IMR-90 (cell line): ENCODE measurements around the gene RPS3A. TPM values are rescaled to one million over a fixed set of nuclear protein-coding genes. Genes with fewer than 3 reads are reported as not detected.

Experiments used
- ATAC-seq: fragments of 200-7000 bp; cut with Tn5 transposase; 2 replicates; pipeline ENCODE4 v1.9.1; 2020; ENCODE audit warnings: low read depth, mild to moderate bottlenecking, moderate library complexity
- BruUV-seq: library from RNA; stranded (reverse); fragments of 400-500 nt; replicated peaks from 2 replicates; lab custom pipeline; 2021; lab: Mats Ljungman, UMichigan
- CTCF ChIA-PET: fragments of 300-600 bp; formaldehyde crosslinking; extraction: SDS; loops from one replicate; lab custom pipeline; 2021; ENCODE audit warnings: antibody characterized with exemption; lab: Yijun Ruan, JAX
- POLR2A ChIA-PET: fragments of 300-600 bp; sonication (Branson Sonifier 250); formaldehyde crosslinking; loops from one replicate; lab custom pipeline; 2022; ENCODE audit warnings: antibody characterized with exemption; ENCODE audit not compliant: unreplicated experiment; lab: Charles Lee
- DNase-seq: peaks from one replicate; pipeline ENCODE4 v3.0.0; 2013
- H2AFZ ChIP-seq: replicated peaks from 2 replicates; pipeline ENCODE3; 2013; ENCODE audit warnings: low read length, mild to moderate bottlenecking; ENCODE audit not compliant: poor library complexity
- H2AK5ac ChIP-seq: 2 replicates; pipeline ENCODE4 v1.6.1; 2013; ENCODE audit warnings: low read depth, low read length, inconsistent platforms
- H2AK9ac ChIP-seq: replicated peaks from 2 replicates; pipeline ENCODE3; 2013; ENCODE audit warnings: mild to moderate bottlenecking, low read depth, low read length, moderate library complexity; ENCODE audit not compliant: poor library complexity
- H2BK120ac ChIP-seq: 2 replicates; pipeline ENCODE4 v1.6.1; 2013; ENCODE audit warnings: low read depth, low read length, inconsistent platforms
- H2BK15ac ChIP-seq: 3 replicates; pipeline ENCODE4 v1.6.1; 2013; ENCODE audit warnings: low read depth, low read length, inconsistent platforms
- H2BK20ac ChIP-seq: 2 replicates; pipeline ENCODE4 v1.6.1; 2013; ENCODE audit warnings: low read depth, mild to moderate bottlenecking, inconsistent platforms, low read length, moderate library complexity
- H2BK5ac ChIP-seq: 2 replicates; pipeline ENCODE4 v1.6.1; 2013; ENCODE audit warnings: mild to moderate bottlenecking, low read depth, low read length, inconsistent platforms; ENCODE audit not compliant: poor library complexity, severe bottlenecking
- H3K14ac ChIP-seq: replicated peaks from 2 replicates; pipeline ENCODE4 v1.6.1; 2013; ENCODE audit warnings: low read depth, low read length, inconsistent platforms
- H3K18ac ChIP-seq: 2 replicates; pipeline ENCODE4 v1.6.1; 2013; ENCODE audit warnings: low read depth, low read length, control low read depth
- H3K23ac ChIP-seq: 2 replicates; pipeline ENCODE4 v1.6.1; 2013; ENCODE audit warnings: low read depth, low read length, inconsistent platforms
- H3K27ac ChIP-seq: 2 replicates; pipeline ENCODE4 v1.5.1; 2013; ENCODE audit warnings: mild to moderate bottlenecking, control low read depth, low read length; ENCODE audit not compliant: insufficient read depth
- H3K27me3 ChIP-seq: 2 replicates; pipeline ENCODE4 v1.6.1; 2013; ENCODE audit warnings: low read length; ENCODE audit not compliant: control insufficient read depth, insufficient read depth
- H3K36me3 ChIP-seq: 2 replicates; pipeline ENCODE4 v1.6.1; 2013; ENCODE audit warnings: low read length, mixed read lengths; ENCODE audit not compliant: control insufficient read depth, insufficient read depth
- H3K4ac ChIP-seq: 2 replicates; pipeline ENCODE4 v1.6.1; 2013; ENCODE audit warnings: low read depth, low read length, inconsistent platforms
- H3K4me1 ChIP-seq: 2 replicates; pipeline ENCODE4 v1.6.1; 2013; ENCODE audit warnings: low read length, mixed read lengths; ENCODE audit not compliant: control insufficient read depth, insufficient read depth
- H3K4me2 ChIP-seq: 2 replicates; pipeline ENCODE4 v1.6.1; 2013; ENCODE audit warnings: low read depth, mild to moderate bottlenecking, control low read depth, low read length, moderate library complexity
- H3K4me3 ChIP-seq: 2 replicates; pipeline ENCODE4 v1.5.1; 2013; ENCODE audit warnings: low read depth, mild to moderate bottlenecking, control low read depth, low read length, moderate library complexity; ENCODE audit not compliant: insufficient read depth
- H3K56ac ChIP-seq: 2 replicates; pipeline ENCODE4 v1.6.1; 2013; ENCODE audit warnings: low read length, inconsistent platforms; ENCODE audit not compliant: insufficient read depth; ENCODE audit errors: extremely low read depth
- H3K79me1 ChIP-seq, 2 experiments: 2 replicates each; pipeline ENCODE4 v1.6.1; 2013; ENCODE audit warnings: low read length in 2 of 2, inconsistent platforms in 1 of 2, low read depth in 1 of 2
- H3K9ac ChIP-seq: 2 replicates; pipeline ENCODE4 v1.6.1; 2013; ENCODE audit warnings: low read depth, low read length, control low read depth
- H3K9me1 ChIP-seq: 2 replicates; pipeline ENCODE4 v1.6.1; 2013; ENCODE audit warnings: low read length, inconsistent platforms; ENCODE audit not compliant: insufficient read depth
- H3K9me3 ChIP-seq: 2 replicates; pipeline ENCODE4 v1.6.1; 2013; ENCODE audit warnings: low read length; ENCODE audit not compliant: control insufficient read depth, insufficient read depth
- H4K20me1 ChIP-seq: 2 replicates; pipeline ENCODE4 v1.6.1; 2013; ENCODE audit warnings: low read length, inconsistent platforms; ENCODE audit not compliant: insufficient read depth
- H4K5ac ChIP-seq: 2 replicates; pipeline ENCODE4 v1.6.1; 2013; ENCODE audit warnings: mild to moderate bottlenecking, low read depth, low read length, control low read depth
- H4K8ac ChIP-seq, 2 experiments: 2 replicates each; pipeline ENCODE4 v1.6.1; 2013; ENCODE audit warnings: low read depth in 2 of 2, low read length in 2 of 2, control low read depth in 1 of 2, inconsistent platforms in 1 of 2
- H4K91ac ChIP-seq: 2 replicates; pipeline ENCODE4 v1.6.1; 2013; ENCODE audit warnings: low read depth, low read length, inconsistent platforms; ENCODE audit not compliant: insufficient read depth
- BHLHE40 ChIP-seq: fragments of 150-350 bp; IDR thresholded peaks from 2 replicates; pipeline ENCODE4 v1.6.1; 2016; ENCODE audit warnings: mild to moderate bottlenecking, low read depth, low read length
- CEBPB ChIP-seq: IDR thresholded peaks from 2 replicates; pipeline ENCODE4 v1.6.1; 2012; ENCODE audit warnings: low read depth, low read length, improper control_type of control experiment
- CHD1 ChIP-seq: IDR thresholded peaks from 2 replicates; pipeline ENCODE4 v1.6.1; 2012; ENCODE audit warnings: low read depth, low read length, improper control_type of control experiment
- ELK1 ChIP-seq: fragments of 150-350 bp; IDR thresholded peaks from 2 replicates; pipeline ENCODE4 v1.6.1; 2016; ENCODE audit warnings: low read depth, mild to moderate bottlenecking, low read length, moderate library complexity, borderline replicate concordance
- FOS ChIP-seq: fragments of 150-350 bp; IDR thresholded peaks from 2 replicates; pipeline ENCODE4 v1.6.1; 2016; ENCODE audit warnings: low read depth, low read length
- MAFK ChIP-seq: IDR thresholded peaks from 2 replicates; pipeline ENCODE4 v1.6.1; 2012; ENCODE audit warnings: low read depth, low read length, improper control_type of control experiment
- MAZ ChIP-seq: IDR thresholded peaks from 2 replicates; pipeline ENCODE4 v1.6.1; 2012; ENCODE audit warnings: low read depth, mild to moderate bottlenecking, low read length, improper control_type of control experiment, moderate library complexity, borderline replicate concordance
- MXI1 ChIP-seq: IDR thresholded peaks from 2 replicates; pipeline ENCODE4 v1.6.1; 2012; ENCODE audit warnings: low read depth, mild to moderate bottlenecking, low read length, moderate library complexity, borderline replicate concordance
- NFE2L2 ChIP-seq: fragments of 150-350 bp; IDR thresholded peaks from 2 replicates; pipeline ENCODE4 v1.6.1; 2016; ENCODE audit warnings: low read depth, mild to moderate bottlenecking, low read length
- POLR2A ChIP-seq: IDR thresholded peaks from 2 replicates; pipeline ENCODE4 v1.6.1; 2012; ENCODE audit warnings: mild to moderate bottlenecking, low read depth, low read length
- RAD21 ChIP-seq: IDR thresholded peaks from 2 replicates; pipeline ENCODE4 v1.6.1; 2012; ENCODE audit warnings: low read length, improper control_type of control experiment
- RCOR1 ChIP-seq: IDR thresholded peaks from 2 replicates; pipeline ENCODE4 v1.6.1; 2012; ENCODE audit warnings: mild to moderate bottlenecking, low read length, improper control_type of control experiment; ENCODE audit not compliant: insufficient replicate concordance
- RFX5 ChIP-seq: IDR thresholded peaks from 2 replicates; pipeline ENCODE4 v1.8.0; 2012; ENCODE audit warnings: low read depth, mild to moderate bottlenecking, low read length, moderate library complexity
- SMC3 ChIP-seq: fragments of 150-350 bp; IDR thresholded peaks from 2 replicates; pipeline ENCODE4 v1.6.1; 2016; ENCODE audit warnings: low read depth, mild to moderate bottlenecking, antibody characterized with exemption, low read length, moderate library complexity
- USF2 ChIP-seq: fragments of 150-350 bp; IDR thresholded peaks from 2 replicates; pipeline ENCODE4 v1.6.1; 2017; ENCODE audit warnings: mild to moderate bottlenecking, antibody characterized with exemption, low read length, low read depth
- WGBS, 2 experiments: methylation state at CpG; one replicate each; pipeline versions ENCODE4 v1.1.5 to v1.1.7; 2013; ENCODE audit warnings: missing lambda C conversion rate in 2 of 2; ENCODE audit not compliant: insufficient read length in 1 of 2; ENCODE audit errors: extremely low coverage in 2 of 2; 5-methylcytosine and 5-hydroxymethylcytosine counted together
- dilution Hi-C: fragments of 300-500 bp; cut with HindIII; formaldehyde crosslinking; loops from one replicate; pipeline ENCODE4 v1.14.3; 2018; ENCODE audit warnings: low sequenced_read_pairs; ENCODE audit not compliant: unreplicated experiment
- in situ Hi-C: fragments of 300-500 bp; cut with MboI; formaldehyde crosslinking; loops from 3 replicates; pipeline ENCODE4 v1.14.3; 2019; ENCODE audit warnings: low sequenced_read_pairs, inconsistent platforms, mixed read lengths
- intact Hi-C: fragments of 100-400 bp; cut with micrococcal nuclease; formaldehyde crosslinking; loops from 2 replicates; pipeline ENCODE4 v1.10.0; 2022
- polyA plus RNA-seq, 3 experiments: library from polyadenylated mRNA; depleted of rRNA; stranded (reverse); fragments of >200 nt; gene quantifications; 2 replicates each; pipeline ENCODE4 v1.2.3, GENCODE V29; 2012; ENCODE audit warnings: low replicate concordance in 1 of 3
- total RNA-seq: library from RNA; depleted of rRNA; stranded (reverse); fragments of >200 nt; gene quantifications from 2 replicates; pipeline ENCODE4 v1.2.3, GENCODE V29; 2012
- TF ChIP-seq, protein P1 (sequence below): conservative IDR thresholded peaks from 2 replicates; pipeline ENCODE4 v1.5.1; 2012; ENCODE audit warnings: mild to moderate bottlenecking, low read depth, low read length, improper control_type of control experiment

Gene RPS3A
- total and polyA plus RNA-seq, 2 of the 4 experiments (the other 2 are of a cell fraction) = 1,618 to 1,729 TPM

GRCh38 chr4:151129796-151130195 lies 30.4 kb downstream of the RPS3A start:
- Histone ChIP-seq H4K5ac (peak overlapping the region; percentile 48; the same call in 1 of the 2 replicates), H3K14ac (0 out of 2 replicates have a peak overlapping the region, but pooled peaks have one; percentile 21), H4K91ac (no peak overlapping the region), H3K4me1 (peaks cover 3% of the 10 kb centered on the region; the same call in 1 of the 2 replicates), H2BK120ac (no peak overlapping the region), H3K9me3 (no peaks in the 10 kb centered on the region), H4K20me1 (no peaks in the 10 kb centered on the region), H3K4me3 (no peak overlapping the region), H2AK9ac (no peak overlapping the region), H3K9ac (no peak overlapping the region), H2BK20ac (no peak overlapping the region), H3K36me3 (peaks cover 10% of the 10 kb centered on the region), H3K4ac (no peak overlapping the region), H4K8ac (no peak overlapping the region), H3K23ac (no peak overlapping the region), H2AK5ac (no peak overlapping the region), H3K18ac (no peak overlapping the region), H3K27ac (no peak overlapping the region), H3K79me1 (no peaks in the 10 kb centered on the region), H2BK5ac (no peak overlapping the region), H2BK15ac (no peak overlapping the region), H3K56ac (no peak overlapping the region), H3K27me3 (no peaks in the 10 kb centered on the region), H2AFZ (no peak overlapping the region), H3K4me2 (no peak overlapping the region), H3K9me1 (no peaks in the 10 kb centered on the region)
- ATAC-seq (no peak), DNase-seq (peak; percentile 17)
- WGBS, 2 experiments = 100% methylated on average over 1 of the region's 1 CpG; no CpG with 5 or more reads in 1 of the 2 experiments
- dilution Hi-C loops = no loop called here
- no TSS peak for BruUV-seq
- intact Hi-C loops = loop anchor here (10.0 kb wide), 1 partner anchor 1225 kb away; no protein-coding TSS in a partner anchor
- ChIA-PET CTCF (no interaction called here), POLR2A (no interaction called here)
- TF ChIP-seq USF2 (no peak), POLR2A (no peak), RFX5 (no peak), RAD21 (no peak), MXI1 (no peak), CEBPB (no peak), FOS (no peak), MAZ (no peak), BHLHE40 (no peak), MAFK (no peak), RCOR1 (no peak), CHD1 (no peak), NFE2L2 (no peak), SMC3 (no peak), ELK1 (no peak)
- TF ChIP-seq, protein P1, sequence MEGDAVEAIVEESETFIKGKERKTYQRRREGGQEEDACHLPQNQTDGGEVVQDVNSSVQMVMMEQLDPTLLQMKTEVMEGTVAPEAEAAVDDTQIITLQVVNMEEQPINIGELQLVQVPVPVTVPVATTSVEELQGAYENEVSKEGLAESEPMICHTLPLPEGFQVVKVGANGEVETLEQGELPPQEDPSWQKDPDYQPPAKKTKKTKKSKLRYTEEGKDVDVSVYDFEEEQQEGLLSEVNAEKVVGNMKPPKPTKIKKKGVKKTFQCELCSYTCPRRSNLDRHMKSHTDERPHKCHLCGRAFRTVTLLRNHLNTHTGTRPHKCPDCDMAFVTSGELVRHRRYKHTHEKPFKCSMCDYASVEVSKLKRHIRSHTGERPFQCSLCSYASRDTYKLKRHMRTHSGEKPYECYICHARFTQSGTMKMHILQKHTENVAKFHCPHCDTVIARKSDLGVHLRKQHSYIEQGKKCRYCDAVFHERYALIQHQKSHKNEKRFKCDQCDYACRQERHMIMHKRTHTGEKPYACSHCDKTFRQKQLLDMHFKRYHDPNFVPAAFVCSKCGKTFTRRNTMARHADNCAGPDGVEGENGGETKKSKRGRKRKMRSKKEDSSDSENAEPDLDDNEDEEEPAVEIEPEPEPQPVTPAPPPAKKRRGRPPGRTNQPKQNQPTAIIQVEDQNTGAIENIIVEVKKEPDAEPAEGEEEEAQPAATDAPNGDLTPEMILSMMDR = no peak
- in situ Hi-C loops = loop anchor here (10.0 kb wide), 1 partner anchor 225 kb away; no protein-coding TSS in a partner anchor
